ENCODE measurements around the gene MGLL. TPM values are rescaled to one million over a fixed set of nuclear protein-coding genes. Genes with fewer than 3 reads are reported as not detected.

MGLL gene
- total and polyA plus RNA-seq, 9 of the 15 experiments (the other 6 are each of a cell fraction or from before 2014, with no cell fraction given): 0.12 to 0.32 (median 0.18) TPM; not detected in 6

DNA sequence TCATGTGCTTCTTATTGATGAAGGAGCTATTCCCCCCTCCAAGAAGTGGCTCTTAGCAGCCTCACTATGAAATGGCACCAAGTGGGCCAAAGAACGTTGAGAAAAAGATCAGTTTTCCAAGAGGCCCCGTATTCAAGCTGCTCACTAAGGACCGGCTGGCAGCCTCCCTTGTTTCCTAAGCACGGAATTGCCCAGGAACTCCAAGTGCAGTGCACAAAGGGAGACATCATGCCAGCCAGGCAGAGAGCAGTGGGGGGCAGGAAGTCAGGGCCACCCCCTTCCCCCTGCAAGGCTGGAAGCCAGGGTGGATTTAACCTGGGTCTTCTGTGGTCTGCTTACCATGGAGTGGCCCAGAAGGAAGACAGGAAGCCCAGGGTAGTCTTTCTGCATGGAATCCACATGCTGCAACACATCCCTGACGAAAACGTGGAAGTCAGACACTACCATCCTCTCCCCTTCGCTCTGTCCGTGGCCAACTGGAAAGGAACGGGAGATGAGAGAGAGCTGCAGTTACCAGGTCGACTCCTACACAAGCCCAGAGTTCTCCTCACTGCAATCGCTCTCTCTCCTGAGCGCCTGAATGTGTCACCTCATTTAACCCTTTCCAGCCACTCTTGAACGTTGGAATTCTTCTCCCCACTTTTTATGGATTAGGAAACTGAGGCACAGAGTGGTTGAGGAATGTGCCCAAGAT is 100.1 kb downstream of the MGLL start:
- no peak; the same call in 2 of the 3 replicates for ATAC-seq
- no peaks in the 10 kb centered on the region for H4K20me1 ChIP-seq (replicated peaks; ENCODE audit: control insufficient read depth, insufficient read depth, low read length)
- H3K9ac ChIP-seq (ENCODE audit: insufficient read depth in 1 of 2, low read depth in 2 of 2, low read length in 2 of 2): no peak overlapping the region
- no peaks in the 10 kb centered on the region for H3K79me2 ChIP-seq (ENCODE audit: control insufficient read depth, insufficient read depth, low read length)
- H3K36me3 ChIP-seq (ENCODE audit: control insufficient read depth, insufficient read depth, low read length): no peaks in the 10 kb centered on the region
- POLR2A ChIA-PET: interaction anchor here (0.8 kb wide), 1 partner anchor 11 kb away, joined by 4 read pairs; no protein-coding TSS in a partner anchor
- H3K27ac ChIP-seq (ENCODE audit: extremely low read depth, low read depth, low read length): no peak overlapping the region
- no peak for DNase-seq (ENCODE audit: extremely low read depth in 1 of 4, low spot score in 3 of 4)
- no peaks in the 10 kb centered on the region for H3K9me3 ChIP-seq (replicated peaks; ENCODE audit: control insufficient read depth, insufficient read depth, low read depth, low read length)
- H2AFZ ChIP-seq (ENCODE audit: low read depth, low read length): no peak overlapping the region
- TF ChIP-seq MAZ (CRISPR knock-in tag; conservative IDR thresholded peaks at IDR 0.05 in 1 of 2, IDR thresholded peaks at IDR 0.05 in 1 of 2): no peak
- TF ChIP-seq ZBTB5 (IDR thresholded peaks at IDR 0.05): no peak
- no peak for TF ChIP-seq POLR3A (IDR thresholded peaks at IDR 0.05; ENCODE audit: borderline replicate concordance, extremely low read depth, insufficient read depth, insufficient read length)
- no peak for TF ChIP-seq COPS2 (conservative IDR thresholded peaks at IDR 0.05)
- TF ChIP-seq KAT7 (CRISPR knock-in tag; IDR thresholded peaks at IDR 0.05; ENCODE audit: borderline replicate concordance): no peak
- TF ChIP-seq SUPT5H (IDR thresholded peaks at IDR 0.05): no peak
- no peak for TF ChIP-seq ZFP1 (CRISPR knock-in tag; IDR thresholded peaks at IDR 0.05)
- TF ChIP-seq PRDM10 (IDR thresholded peaks at IDR 0.05; ENCODE audit: partially characterized antibody): no peak
- no peak for TF ChIP-seq CAMTA2 (CRISPR knock-in tag; conservative IDR thresholded peaks at IDR 0.05)
- H3K4me3 ChIP-seq: no peak overlapping the region
- BruUV-seq (replicated peaks): no TSS peak
- in situ Hi-C loops (cut with MboI) (no loop called here), intact Hi-C loops (cut with micrococcal nuclease) (no loop called here)
- no peak for FAIRE-seq
- H3K27me3 ChIP-seq (ENCODE audit: control insufficient read depth in 2 of 2, insufficient read depth in 2 of 2, low read length in 2 of 2): peaks cover 26 to 51% of the 10 kb centered on the region in 2 experiments
- H3K4me2 ChIP-seq (ENCODE audit: insufficient read depth, low read length): no peak overlapping the region
- H3K4me1 ChIP-seq (replicated peaks in 1 of 2; ENCODE audit: control insufficient read depth in 2 of 2, insufficient read depth in 2 of 2, low read length in 2 of 2): no peaks in the 10 kb centered on the region
- 2% methylated on average over 12 of the region's 13 CpGs for WGBS (ENCODE audit: insufficient coverage, low coverage, missing lambda C conversion rate)
- CTCF ChIA-PET (ENCODE audit: low intra/inter-chr PET ratio): no interaction called here
- no peaks in the 10 kb centered on the region for H3K9me1 ChIP-seq (ENCODE audit: control insufficient read depth, insufficient read depth, low read length)
